DMS79 treated with DMSO at 0.1 percent for 48 hours (cell line): ENCODE data around the gene FST.

ENCODE experiments used
- DNase-seq: peaks from one replicate; lab custom pipeline; 2025; lab: John Stamatoyannopoulos, UW

FST gene

GRCh38 chr5:53473633-53474032 lies 6.8 kb upstream of the FST start:
- DNase-seq, result no peak

GRCh38 chr5:53475320-53475719 lies 5.1 kb upstream of the FST start:
- no peak for DNase-seq

- no peak for DNase-seq
These were observed 4.4 kb upstream of the FST start for GRCh38 chr5:53476019-53476418.

- DNase-seq, result no peak
These were observed 3.6 kb upstream of the FST start for GRCh38 chr5:53476531-53477480.

GRCh38 chr5:53478411-53479044 lies 1.9 kb upstream of the FST start:
- DNase-seq, result peak; percentile 51

- DNase-seq, result no peak
These were observed 1.3 kb upstream of the FST start for GRCh38 chr5:53479045-53479589.

- DNase-seq, result peak; percentile 2
These were observed 626 bp upstream of the FST start for GRCh38 chr5:53479590-53480415.

- DNase-seq, result no peak
These were observed 894 bp downstream of the FST start for GRCh38 chr5:53481159-53481886.

- DNase-seq, result peak; percentile 4
These were observed 1.7 kb downstream of the FST start for GRCh38 chr5:53481887-53482716.

GRCh38 chr5:53482717-53483638 lies 2.5 kb downstream of the FST start:
- peak; percentile 2 for DNase-seq

GRCh38 chr5:53487436-53487835 lies 7.0 kb downstream of the FST start:
- no peak for DNase-seq

GRCh38 chr5:53488195-53488722 lies 7.8 kb downstream of the FST start:
- DNase-seq, result no peak

- no peak for DNase-seq
These were observed 10.3 kb downstream of the FST start for GRCh38 chr5:53490747-53491146.

GRCh38 chr5:53501054-53501453 lies 20.6 kb downstream of the FST start:
- DNase-seq, result peak; percentile 1

- no peak for DNase-seq
These were observed 23.3 kb downstream of the FST start for GRCh38 chr5:53503562-53504218.

- DNase-seq, result no peak
These were observed 26.6 kb downstream of the FST start for GRCh38 chr5:53507013-53507412.

GRCh38 chr5:53508125-53508524 lies 27.7 kb downstream of the FST start:
- no peak for DNase-seq

GRCh38 chr5:53512539-53512938 lies 32.1 kb downstream of the FST start:
- DNase-seq, result no peak

GRCh38 chr5:53515988-53516387 lies 35.6 kb downstream of the FST start:
- DNase-seq, result no peak
